Caco-2 (cell line): ENCODE measurements around the gene LRRC27. TPM values are rescaled to one million over a fixed set of nuclear protein-coding genes. Genes with fewer than 3 reads are reported as not detected.

Source experiments
- BruUV-seq: library from RNA; stranded (reverse); fragments of 400-500 nt; replicated peaks from 2 replicates; lab custom pipeline; 2021; lab: Mats Ljungman, UMichigan
- CTCF ChIA-PET: fragments of 300-600 bp; sonication (Branson Sonifier 250); formaldehyde crosslinking; loops from one replicate; lab custom pipeline; 2022; ENCODE audit warnings: antibody characterized with exemption; lab: Charles Lee
- POLR2A ChIA-PET: fragments of 300-600 bp; sonication (Branson Sonifier 250); formaldehyde crosslinking; loops from one replicate; lab custom pipeline; 2022; ENCODE audit warnings: antibody characterized with exemption; lab: Charles Lee
- DNase-seq, 2 experiments: peaks; one replicate each; pipeline versions ENCODE4 v3.0.0 to v3.0.0-alpha.2; 2020 to 2022
- H3K27me3 ChIP-seq: replicated peaks from 2 replicates; pipeline ENCODE4 v1.6.0; 2011; ENCODE audit warnings: low read length; ENCODE audit not compliant: control insufficient read depth, insufficient read depth
- H3K36me3 ChIP-seq: 2 replicates; pipeline ENCODE4 v1.5.1; 2011; ENCODE audit warnings: low read length; ENCODE audit not compliant: control insufficient read depth, insufficient read depth
- H3K4me1 ChIP-seq: fragments of 250-450 bp; sonication (Bioruptor Pico); 2 replicates; pipeline ENCODE4 v1.5.1; 2020; ENCODE audit warnings: mild to moderate bottlenecking
- H3K4me3 ChIP-seq: 2 replicates; pipeline ENCODE4 v1.5.1; 2011; ENCODE audit warnings: low read depth, mild to moderate bottlenecking, control low read depth, low read length
- H3K9me3 ChIP-seq: fragments of 250-450 bp; sonication (Bioruptor Pico); 2 replicates; pipeline ENCODE4 v1.5.1; 2020; ENCODE audit warnings: mild to moderate bottlenecking, moderate library complexity
- H3K27ac Mint-ChIP-seq: one replicate; pipeline ENCODE4 v1.8.0; 2022; ENCODE audit warnings: mixed read lengths; ENCODE audit not compliant: unreplicated experiment
- H3K27me3 Mint-ChIP-seq: one replicate; pipeline ENCODE4 v1.8.0; 2022; ENCODE audit warnings: mixed read lengths; ENCODE audit not compliant: insufficient read depth, unreplicated experiment
- H3K36me3 Mint-ChIP-seq: one replicate; pipeline ENCODE4 v1.8.0; 2022; ENCODE audit warnings: mild to moderate bottlenecking, mixed read lengths; ENCODE audit not compliant: insufficient read depth, unreplicated experiment
- H3K4me1 Mint-ChIP-seq: one replicate; pipeline ENCODE4 v1.8.0; 2022; ENCODE audit warnings: low read depth, mixed read lengths; ENCODE audit not compliant: unreplicated experiment
- H3K4me3 Mint-ChIP-seq: one replicate; pipeline ENCODE4 v1.8.0; 2022; ENCODE audit warnings: mild to moderate bottlenecking, moderate library complexity, mixed read lengths; ENCODE audit not compliant: unreplicated experiment
- H3K9me3 Mint-ChIP-seq: one replicate; pipeline ENCODE4 v1.8.0; 2022; ENCODE audit warnings: mixed read lengths; ENCODE audit not compliant: unreplicated experiment
- CTCF ChIP-seq, 2 experiments: fragments of 200-600 bp in 1 of 2; IDR thresholded peaks; 1 replicate in 1 of 2; 2 replicates in 1 of 2; pipeline versions ENCODE4 v1.5.1 to v1.8.0; 2011 to 2022; ENCODE audit warnings: antibody characterized with exemption in 1 of 2, control low read depth in 1 of 2, inconsistent platforms in 1 of 2, low read depth in 1 of 2, low read length in 1 of 2, mild to moderate bottlenecking in 1 of 2, moderate library complexity in 1 of 2; ENCODE audit not compliant: insufficient read depth in 1 of 2, severe bottlenecking in 1 of 2, unreplicated experiment in 1 of 2
- intact Hi-C: fragments of 100-400 bp; cut with micrococcal nuclease; formaldehyde crosslinking; loops from one replicate; pipeline ENCODE4 v1.10.0; 2022; ENCODE audit not compliant: unreplicated experiment
- total RNA-seq: library from RNA; stranded (reverse); gene quantifications from 2 replicates; pipeline ENCODE4 v1.2.3, GENCODE V29; 2022

LRRC27 gene
- total RNA-seq, 1 experiment from 2014 or later = 11.7 TPM

- no peaks in the 10 kb centered on the region for H3K9me3 Mint-ChIP-seq
- Histone ChIP-seq H3K9me3 (no peaks in the 10 kb centered on the region), H3K27me3 (no peaks in the 10 kb centered on the region), H3K4me3 (no peak overlapping the region), H3K36me3 (no peaks in the 10 kb centered on the region), H3K4me1 (no peaks in the 10 kb centered on the region)
- intact Hi-C loops = no loop called here
- H3K4me3 Mint-ChIP-seq = no peak overlapping the region
- H3K27me3 Mint-ChIP-seq = no peaks in the 10 kb centered on the region
- H3K36me3 Mint-ChIP-seq = no peaks in the 10 kb centered on the region
- no TSS peak for BruUV-seq
- H3K27ac Mint-ChIP-seq = no peak overlapping the region
- ChIA-PET CTCF (no interaction called here), POLR2A (no interaction called here)
- DNase-seq = no peak
- TF ChIP-seq CTCF (IDR thresholded peaks at IDR 0.05; ENCODE audit: insufficient read depth in 1 of 2, low read depth in 1 of 2, low read length in 1 of 2, severe bottlenecking in 1 of 2, unreplicated experiment in 1 of 2) = no peak
- no peaks in the 10 kb centered on the region for H3K4me1 Mint-ChIP-seq
Measured at GRCh38 chr10:132427939-132428367, 96.0 kb downstream of the LRRC27 start.

DNA sequence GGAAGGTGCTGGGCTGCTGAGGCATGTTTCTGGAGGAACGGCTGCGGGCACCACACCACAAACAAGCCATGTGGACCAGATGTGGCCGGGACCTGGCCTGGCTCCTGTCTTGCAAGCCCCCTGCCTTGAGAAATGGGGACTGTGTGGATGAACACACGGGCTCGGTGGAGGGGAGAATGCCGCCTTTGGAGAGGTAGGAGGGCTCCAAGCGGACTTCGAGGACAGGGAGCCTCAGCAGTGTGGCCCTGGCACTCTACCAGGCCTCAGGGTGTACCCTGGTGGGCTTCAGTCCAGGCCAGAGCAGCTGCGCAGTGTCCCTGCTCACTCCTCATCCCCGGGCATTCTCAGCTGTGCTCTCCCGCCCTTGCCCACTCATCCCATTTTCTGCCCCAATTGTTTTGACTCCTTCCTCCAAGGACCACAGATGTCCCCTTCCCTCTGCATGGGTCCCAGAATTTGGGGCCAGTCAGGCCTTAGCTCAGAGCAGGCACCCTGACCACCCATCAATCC is 96.5 kb downstream of the LRRC27 start:
- CTCF ChIA-PET = no interaction called here
- no peaks in the 10 kb centered on the region for H3K27me3 Mint-ChIP-seq
- H3K27me3 ChIP-seq = no peaks in the 10 kb centered on the region
- intact Hi-C loops = no loop called here
- H3K4me1 ChIP-seq = no peaks in the 10 kb centered on the region
- H3K4me3 ChIP-seq = no peak overlapping the region
- no TSS peak for BruUV-seq
- no peaks in the 10 kb centered on the region for H3K36me3 Mint-ChIP-seq
- no peak for DNase-seq
- H3K27ac Mint-ChIP-seq = no peak overlapping the region
- H3K9me3 Mint-ChIP-seq = no peaks in the 10 kb centered on the region
- H3K4me3 Mint-ChIP-seq = no peak overlapping the region
- POLR2A ChIA-PET = no interaction called here
- no peaks in the 10 kb centered on the region for H3K36me3 ChIP-seq
- no peaks in the 10 kb centered on the region for H3K9me3 ChIP-seq
- no peaks in the 10 kb centered on the region for H3K4me1 Mint-ChIP-seq
- no peak for TF ChIP-seq CTCF (IDR thresholded peaks at IDR 0.05; ENCODE audit: insufficient read depth in 1 of 2, low read depth in 1 of 2, low read length in 1 of 2, severe bottlenecking in 1 of 2, unreplicated experiment in 1 of 2)

Other genes with a start within 250 kb of the LRRC27 start
- 0.12 TPM in 1 of 2 replicates, not detected in the other for gene DPYSL4, start 145.2 kb upstream of the LRRC27 start, total RNA-seq
- gene STK32C, start 24.2 kb upstream of the LRRC27 start, total RNA-seq = 11.9 and 13.3 TPM in 2 replicates
- 17.8 and 19.3 TPM in 2 replicates for gene PWWP2B, start 65.0 kb downstream of the LRRC27 start, total RNA-seq
- gene INPP5A, start 205.6 kb downstream of the LRRC27 start, total RNA-seq = 43.9 and 44.5 TPM in 2 replicates